HG03469 (cell line): Measurements from ENCODE around the gene AVEN.
"Not testable (repeated sequence)": the region's sequence is repeated elsewhere in the genome, so short reads cannot be mapped to it uniquely, and the experiment has no call there.

ENCODE experiments used
- ATAC-seq: cut with Tn5 transposase; IDR thresholded peaks from one replicate; pipeline ENCODE4 v1.9.1; 2021; ENCODE audit warnings: mild to moderate bottlenecking, moderate library complexity, moderate number of reproducible peaks; ENCODE audit not compliant: unreplicated experiment

The AVEN gene

DNA sequence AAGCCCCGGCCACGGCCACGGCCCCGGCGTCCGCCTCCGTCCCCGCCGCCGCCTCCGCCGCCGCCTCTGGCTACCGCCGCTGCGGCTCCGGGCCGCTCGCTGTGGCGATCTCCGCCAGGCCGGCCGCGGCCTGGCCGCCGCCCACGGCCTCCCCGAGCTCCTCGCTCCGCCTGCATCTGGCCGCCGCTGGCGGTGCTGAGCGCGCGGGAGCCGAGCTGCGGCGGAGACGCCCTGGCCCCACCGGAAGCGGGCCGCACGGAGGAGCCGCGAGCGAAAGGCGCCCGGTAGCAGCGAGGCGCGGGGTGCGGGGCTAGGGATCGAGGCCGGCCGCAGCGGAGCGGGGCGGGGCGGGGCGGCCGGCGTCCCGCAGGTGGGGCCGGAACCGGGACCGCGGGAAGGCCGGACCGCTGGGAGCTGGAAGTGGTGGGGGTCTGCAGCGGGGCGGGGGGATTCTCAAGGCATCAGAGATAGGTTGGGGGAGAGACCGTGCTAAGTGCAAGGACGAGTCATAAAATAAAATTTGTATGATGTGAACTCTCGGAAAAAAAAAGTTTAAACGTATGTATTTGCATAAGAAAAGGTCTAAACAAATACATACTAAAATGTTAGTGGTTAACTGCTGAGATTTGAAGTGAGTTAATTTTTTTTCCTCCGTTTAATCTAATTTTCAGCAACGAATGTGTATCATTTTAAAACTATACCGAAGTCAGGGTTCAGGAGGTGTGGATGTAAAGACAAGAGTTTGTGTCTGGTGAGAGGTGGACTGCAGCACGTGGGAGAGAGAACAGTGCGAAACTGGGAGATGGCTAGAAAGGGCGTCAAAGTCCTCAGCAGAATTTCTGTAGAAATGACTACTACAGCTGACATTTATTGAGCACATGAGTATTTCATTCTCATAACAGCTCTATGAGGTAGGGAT lies at the start of gene AVEN:
AVEN (minus strand) TSS at position 334 of the 919 bp plus-strand sequence; CDS start at position 176, 158 bp downstream.
- peak; percentile 17 for ATAC-seq

DNA sequence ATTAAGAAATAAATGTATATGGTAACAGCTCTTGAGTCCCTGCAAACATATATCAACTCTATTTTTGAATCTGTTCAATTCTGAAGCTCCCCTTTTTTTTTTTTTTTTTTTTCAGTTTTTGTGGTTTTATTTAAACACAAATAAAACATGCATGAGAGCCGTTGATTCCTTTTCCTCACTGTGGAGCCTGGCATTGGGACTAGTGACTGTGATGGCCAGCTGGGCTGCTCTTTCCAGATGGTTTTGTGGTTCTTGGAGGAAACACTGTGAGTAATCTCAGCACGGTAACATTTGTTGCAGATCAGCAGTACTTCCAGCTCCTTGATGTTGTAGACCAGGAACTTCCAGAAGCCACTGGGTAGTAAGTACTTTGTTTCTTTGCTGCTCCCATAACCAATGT lies 46.7 kb upstream of the AVEN start:
- no peak for ATAC-seq

GRCh38 chr15:34084086-34084485 lies 45.1 kb upstream of the AVEN start:
- ATAC-seq: no peak

GRCh38 chr15:34079904-34080303 lies 40.9 kb upstream of the AVEN start:
- ATAC-seq: no peak

- ATAC-seq: no peak
Measured at GRCh38 chr15:34078900-34079299, 39.9 kb upstream of the AVEN start.

- no peak for ATAC-seq
Measured at GRCh38 chr15:34076785-34077184, 37.8 kb upstream of the AVEN start.

DNA sequence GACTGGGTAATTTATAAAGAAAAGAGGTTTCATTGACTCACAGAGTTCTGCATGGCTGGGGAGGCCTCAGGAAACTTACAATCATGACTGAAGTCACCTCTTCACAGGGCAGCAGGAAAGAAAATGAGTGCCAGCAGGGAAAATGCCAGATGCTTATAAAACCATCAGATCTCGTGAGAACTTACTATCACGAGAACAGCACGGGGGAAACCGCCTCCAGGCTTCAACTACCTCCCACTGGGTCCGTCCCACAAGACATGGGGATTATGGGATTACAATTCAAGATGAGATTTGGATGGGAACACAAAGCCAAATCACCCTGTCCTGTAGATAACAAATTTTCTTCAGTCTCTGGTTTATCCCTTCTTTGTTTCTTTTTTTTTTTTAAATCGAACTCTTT lies 31.0 kb upstream of the AVEN start:
- no peak for ATAC-seq

- no peak for ATAC-seq
Measured at GRCh38 chr15:34065941-34066340, 26.9 kb upstream of the AVEN start.

DNA sequence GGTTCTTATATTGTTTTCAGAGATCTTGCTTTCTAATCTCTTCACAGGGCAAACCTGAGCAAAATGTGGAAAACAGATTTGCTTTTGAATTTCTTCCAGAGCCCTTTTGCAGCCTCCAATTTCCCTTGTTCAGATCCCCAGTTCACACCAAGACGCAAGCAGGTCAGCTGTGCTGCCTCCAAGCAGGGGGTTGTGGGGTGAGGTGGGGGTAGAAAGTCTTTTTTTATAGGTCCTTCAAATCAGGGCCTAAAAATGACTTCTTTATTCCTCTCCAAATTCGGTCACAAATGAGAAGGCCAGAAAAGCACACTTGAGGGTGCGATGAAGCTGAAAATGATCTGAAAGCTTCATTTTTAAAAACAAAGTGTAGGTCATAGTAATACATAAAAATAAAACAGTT lies 26.3 kb upstream of the AVEN start:
- no peak for ATAC-seq

GRCh38 chr15:34064438-34064837 lies 25.4 kb upstream of the AVEN start:
- ATAC-seq: no peak

DNA sequence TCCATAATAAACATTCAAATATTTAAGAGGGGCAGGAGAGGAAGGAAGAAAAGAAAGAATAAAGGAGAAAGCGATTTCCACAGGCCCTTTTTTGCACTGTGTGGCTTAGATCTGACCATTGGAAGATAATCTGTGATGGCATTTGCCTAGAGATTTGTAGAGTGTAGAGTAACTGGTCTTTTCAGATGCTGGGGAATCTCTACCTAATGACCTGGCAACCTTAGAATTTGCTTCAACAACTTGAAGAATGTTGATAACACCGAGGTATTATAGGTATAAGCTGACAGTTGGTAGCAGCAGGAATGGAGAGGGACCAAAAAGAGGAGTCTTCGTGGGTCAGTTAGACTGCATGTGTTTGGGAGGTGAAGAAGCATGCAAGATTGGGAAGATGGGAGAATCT lies 20.9 kb upstream of the AVEN start:
- no peak for ATAC-seq

GRCh38 chr15:34059476-34059875 lies 20.5 kb upstream of the AVEN start:
- no peak for ATAC-seq

DNA sequence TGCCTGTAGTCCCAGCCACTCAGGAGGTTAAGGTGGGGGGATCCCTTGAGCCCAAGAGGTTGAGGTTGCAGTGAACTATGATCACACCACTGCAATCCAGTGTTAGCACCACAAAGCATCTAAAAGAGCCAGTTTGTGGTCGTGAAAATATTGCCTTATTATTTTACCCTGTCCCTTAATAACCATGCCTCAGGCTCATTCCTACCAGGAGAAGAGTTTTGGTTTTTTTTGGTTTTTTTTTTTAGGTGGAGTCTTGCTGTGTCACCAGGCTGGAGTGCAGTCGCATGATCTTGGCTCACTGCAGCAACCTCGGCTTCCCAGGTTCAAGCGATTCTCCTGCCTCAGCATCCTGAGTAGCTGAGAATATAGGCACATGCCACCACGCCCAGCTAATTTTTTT lies 17.9 kb upstream of the AVEN start:
- no peak for ATAC-seq

DNA sequence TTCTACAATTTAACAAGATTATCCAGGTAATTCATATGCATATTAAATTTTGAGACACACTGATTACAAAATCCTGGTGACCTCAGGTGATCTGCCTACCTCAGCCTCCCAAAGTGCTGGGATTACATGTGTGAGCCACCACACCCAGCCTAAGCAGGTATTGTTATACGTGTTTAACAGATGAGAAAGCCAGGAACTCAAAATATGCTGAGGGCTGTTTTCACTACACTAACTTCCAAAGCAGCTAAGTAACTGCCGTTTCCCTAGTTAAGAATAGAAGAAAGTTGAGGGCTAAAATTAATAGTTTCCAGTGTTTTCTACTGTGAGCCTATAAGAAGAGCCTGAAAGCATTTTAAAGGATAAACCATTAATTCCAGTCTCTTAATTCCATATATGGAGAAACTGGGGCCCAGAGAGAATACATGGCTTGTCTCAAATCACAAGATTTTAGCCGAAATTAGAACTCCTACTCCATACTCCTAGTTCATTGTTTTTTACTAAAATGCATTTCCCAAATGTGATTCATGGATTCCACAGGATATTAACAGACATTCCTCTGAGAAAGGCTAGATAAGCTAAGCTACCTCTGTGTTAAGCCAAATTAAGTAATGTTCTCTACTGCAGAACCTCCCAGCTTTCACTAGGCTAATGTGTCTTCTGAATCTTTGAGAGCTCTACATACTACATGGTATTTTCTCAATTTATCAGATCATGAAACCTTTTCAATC lies 17.0 kb upstream of the AVEN start:
- ATAC-seq: no peak

DNA sequence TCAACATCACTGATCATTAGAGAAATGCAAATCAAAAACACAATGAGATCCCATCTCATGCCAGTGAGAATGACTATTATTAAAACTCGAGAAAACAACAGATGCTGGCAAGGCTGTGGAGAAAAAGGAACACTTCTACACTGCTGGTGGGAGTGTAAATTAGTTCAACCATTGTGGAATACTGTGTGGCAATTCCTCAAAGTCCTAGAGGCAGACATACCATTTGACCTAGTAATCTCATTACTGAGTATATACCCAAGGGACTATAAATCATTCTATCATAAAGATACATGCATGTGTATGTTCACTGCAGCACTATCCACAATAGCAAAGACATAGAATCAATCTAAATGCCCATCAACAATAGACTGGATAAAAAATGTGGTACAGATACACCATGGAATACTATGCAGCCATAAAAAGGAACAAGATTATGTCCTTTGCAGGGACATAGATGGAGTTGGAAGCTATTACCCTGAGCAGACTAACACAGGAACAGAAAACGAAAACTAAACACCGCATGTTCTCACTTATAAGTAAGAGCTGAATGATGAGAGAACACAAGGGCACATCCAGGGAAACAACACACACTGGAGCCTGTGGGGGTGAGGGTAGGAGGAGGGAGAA lies 15.2 kb upstream of the AVEN start:
- no peak for ATAC-seq

DNA sequence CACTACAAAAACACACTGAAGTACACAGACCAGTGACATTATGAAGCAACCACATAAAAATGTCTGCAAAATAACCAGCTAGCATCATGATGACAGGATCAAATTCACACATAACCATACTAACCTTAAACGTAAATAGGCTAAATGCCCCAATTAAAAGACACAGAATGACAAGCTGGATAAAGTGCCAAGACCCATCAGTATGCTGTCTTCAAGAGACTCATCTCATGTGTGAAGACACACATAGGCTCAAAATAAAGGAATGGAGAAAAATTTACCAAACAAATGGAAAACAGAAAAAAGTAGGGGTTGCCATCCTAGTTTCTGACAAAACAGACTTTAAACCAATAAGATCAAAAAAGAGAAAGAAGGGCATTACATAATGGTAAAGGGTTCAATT lies 11.4 kb upstream of the AVEN start:
- ATAC-seq: not testable (repeated sequence)

DNA sequence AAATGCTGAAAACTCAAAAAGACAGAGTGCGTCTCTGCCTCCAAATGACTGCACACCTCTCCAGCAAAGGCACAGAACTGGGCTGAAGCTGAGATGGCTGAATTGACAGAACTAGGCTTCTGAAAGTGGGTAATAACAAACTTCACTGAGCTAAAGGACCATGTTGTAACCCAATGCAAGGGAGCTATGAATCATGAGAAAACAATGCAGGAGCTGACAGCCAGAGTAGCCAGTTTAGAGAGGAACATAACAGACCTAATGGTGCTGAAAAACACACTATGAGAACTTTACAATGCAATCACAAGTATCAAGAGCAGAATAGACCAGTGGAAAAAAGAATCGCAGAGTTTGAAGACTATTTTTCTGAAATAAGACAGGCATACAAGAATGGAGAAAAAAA lies 10.1 kb upstream of the AVEN start:
- ATAC-seq: no peak

DNA sequence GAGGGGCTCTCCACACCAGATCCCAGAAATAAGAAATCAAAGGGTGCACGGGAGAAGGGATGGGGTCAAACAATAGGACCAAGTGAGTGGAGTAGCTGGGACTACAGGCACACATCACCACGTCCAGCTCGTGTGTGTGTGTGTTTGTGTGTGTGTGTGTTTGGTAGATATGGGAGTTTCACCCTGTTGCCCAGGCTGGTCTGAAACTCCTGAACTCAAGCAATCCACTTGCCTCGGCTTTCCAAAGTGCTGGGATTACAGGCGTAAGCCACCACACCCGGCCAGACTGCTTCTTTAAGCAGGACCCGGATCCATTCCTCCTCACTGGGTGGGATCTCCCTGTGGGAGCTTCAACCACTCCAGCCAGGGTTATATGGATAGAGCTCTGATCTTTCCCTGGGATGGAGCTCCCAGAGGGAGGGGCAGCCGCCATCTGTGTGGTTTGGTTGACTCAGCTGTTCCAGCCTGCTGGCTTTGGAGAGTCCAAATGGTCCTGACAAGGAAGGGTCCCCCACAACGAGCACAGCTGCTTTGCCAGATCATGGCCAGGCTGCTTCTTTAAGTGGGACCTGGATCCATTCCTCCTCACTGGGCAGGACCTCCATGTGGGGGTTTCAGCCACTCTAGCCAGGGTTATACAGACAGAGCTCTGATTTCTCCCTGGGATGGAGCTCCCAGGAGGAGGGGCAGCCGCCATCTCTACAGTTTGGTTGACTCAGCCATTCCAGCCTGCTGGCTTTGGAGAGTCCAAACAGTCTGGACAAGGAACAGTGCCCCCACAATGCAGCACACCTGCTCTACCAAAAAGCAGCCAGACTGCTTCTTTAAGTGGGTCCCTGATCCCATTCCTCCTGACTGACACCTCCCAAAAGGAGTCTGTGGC lies 9.1 kb upstream of the AVEN start:
- no peak for ATAC-seq

GRCh38 chr15:34046471-34047145 lies 7.6 kb upstream of the AVEN start:
- ATAC-seq: no peak

GRCh38 chr15:34043813-34044212 lies 4.8 kb upstream of the AVEN start:
- ATAC-seq: no peak
